Peyer's patch (tissue), 4 donors: ENCODE results near the gene ASGR1.
"Not testable (repeated sequence)": the region's sequence is repeated elsewhere in the genome, so short reads cannot be mapped to it uniquely, and the experiment has no call there.

Source experiments
- CTCF ChIP-seq, 6 experiments: fragments of 450-650 bp in 4 of 6; fragments of 200-600 bp in 2 of 6; sonication (generic) in 1 of 6; IDR thresholded peaks; one replicate each; pipeline ENCODE4 v1.5.1; 2017 to 2019; ENCODE audit warnings: antibody characterized with exemption in 6 of 6, mild to moderate bottlenecking in 3 of 6, moderate library complexity in 1 of 6
- POLR2A ChIP-seq, 2 donors: fragments of 450-650 bp; IDR thresholded peaks; one replicate each; pipeline ENCODE4 v1.5.1; 2017; ENCODE audit warnings: antibody characterized with exemption in 2 of 2, mild to moderate bottlenecking in 2 of 2, moderate library complexity in 2 of 2

- not testable (repeated sequence) for TF ChIP-seq POLR2A, CTCF (IDR thresholded peaks at IDR 0.05)
Measured at GRCh38 chr17:7159571-7159970, 19.6 kb downstream of the ASGR1 start.
